ENCODE measurements around the gene WDR33.

DNA sequence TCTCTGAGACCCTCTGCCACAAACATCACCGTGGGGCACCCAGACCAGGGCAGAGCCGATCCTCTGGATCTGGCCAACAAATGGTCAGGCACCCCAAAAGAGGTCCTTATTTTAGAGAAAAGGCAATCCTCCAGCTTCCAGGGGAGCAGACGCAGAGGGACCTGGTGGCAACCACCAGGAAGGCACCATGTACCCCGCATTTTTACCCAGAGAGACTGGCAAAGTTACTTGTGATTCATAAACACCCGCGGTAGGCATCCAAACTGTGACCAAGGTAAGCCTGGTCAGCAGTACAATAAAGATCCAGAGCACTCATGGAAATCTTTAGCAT lies 146.1 kb downstream of the WDR33 start:
- TF ChIP-seq, protein P1, sequence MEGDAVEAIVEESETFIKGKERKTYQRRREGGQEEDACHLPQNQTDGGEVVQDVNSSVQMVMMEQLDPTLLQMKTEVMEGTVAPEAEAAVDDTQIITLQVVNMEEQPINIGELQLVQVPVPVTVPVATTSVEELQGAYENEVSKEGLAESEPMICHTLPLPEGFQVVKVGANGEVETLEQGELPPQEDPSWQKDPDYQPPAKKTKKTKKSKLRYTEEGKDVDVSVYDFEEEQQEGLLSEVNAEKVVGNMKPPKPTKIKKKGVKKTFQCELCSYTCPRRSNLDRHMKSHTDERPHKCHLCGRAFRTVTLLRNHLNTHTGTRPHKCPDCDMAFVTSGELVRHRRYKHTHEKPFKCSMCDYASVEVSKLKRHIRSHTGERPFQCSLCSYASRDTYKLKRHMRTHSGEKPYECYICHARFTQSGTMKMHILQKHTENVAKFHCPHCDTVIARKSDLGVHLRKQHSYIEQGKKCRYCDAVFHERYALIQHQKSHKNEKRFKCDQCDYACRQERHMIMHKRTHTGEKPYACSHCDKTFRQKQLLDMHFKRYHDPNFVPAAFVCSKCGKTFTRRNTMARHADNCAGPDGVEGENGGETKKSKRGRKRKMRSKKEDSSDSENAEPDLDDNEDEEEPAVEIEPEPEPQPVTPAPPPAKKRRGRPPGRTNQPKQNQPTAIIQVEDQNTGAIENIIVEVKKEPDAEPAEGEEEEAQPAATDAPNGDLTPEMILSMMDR (IDR thresholded peaks at IDR 0.05; ENCODE audit: low read depth, low read length) = no peak
- no peak for TF ChIP-seq EZH2phosphoT487 (IDR thresholded peaks at IDR 0.05; ENCODE audit: low read depth)

All from OCI-LY3 (cell line).